SK-N-DZ (cell line): ENCODE results near the gene HDAC4.

Experiments
- DNase-seq: peaks from one replicate; pipeline ENCODE4 v3.0.0-alpha.2; 2015; ENCODE audit warnings: low spot score

Gene HDAC4

GRCh38 chr2:239143858-239144712 is 256.7 kb downstream of the HDAC4 start:
- peak; percentile 49 for DNase-seq

- no peak for DNase-seq
Measured at GRCh38 chr2:239142806-239143205, 258.0 kb downstream of the HDAC4 start.

GRCh38 chr2:239142296-239142695 is 258.5 kb downstream of the HDAC4 start:
- no peak for DNase-seq

- no peak for DNase-seq
Measured at GRCh38 chr2:239141021-239141760, 259.6 kb downstream of the HDAC4 start.

GRCh38 chr2:239140346-239141020 is 260.3 kb downstream of the HDAC4 start:
- DNase-seq: no peak

GRCh38 chr2:239139566-239139965 is 261.3 kb downstream of the HDAC4 start:
- no peak for DNase-seq

- no peak for DNase-seq
Measured at GRCh38 chr2:239139101-239139500, 261.7 kb downstream of the HDAC4 start.

GRCh38 chr2:239138610-239139009 is 262.2 kb downstream of the HDAC4 start:
- DNase-seq: no peak

- no peak for DNase-seq
Measured at GRCh38 chr2:239137898-239138283, 262.9 kb downstream of the HDAC4 start.

GRCh38 chr2:239137165-239137897 is 263.5 kb downstream of the HDAC4 start:
- DNase-seq: no peak

GRCh38 chr2:239136762-239137161 is 264.1 kb downstream of the HDAC4 start:
- DNase-seq: no peak

- DNase-seq: no peak
Measured at GRCh38 chr2:239136203-239136602, 264.6 kb downstream of the HDAC4 start.

GRCh38 chr2:239135531-239135930 is 265.3 kb downstream of the HDAC4 start:
- DNase-seq: no peak

GRCh38 chr2:239133945-239134570 is 266.8 kb downstream of the HDAC4 start:
- no peak for DNase-seq

GRCh38 chr2:239132786-239133185 is 268.0 kb downstream of the HDAC4 start:
- DNase-seq: no peak

- no peak for DNase-seq
Measured at GRCh38 chr2:239132156-239132709, 268.6 kb downstream of the HDAC4 start.

GRCh38 chr2:239131521-239131920 is 269.3 kb downstream of the HDAC4 start:
- DNase-seq: no peak

- no peak for DNase-seq
Measured at GRCh38 chr2:239130786-239131325, 270.0 kb downstream of the HDAC4 start.

GRCh38 chr2:239130041-239130440 is 270.8 kb downstream of the HDAC4 start:
- DNase-seq: no peak

GRCh38 chr2:239129147-239129920 is 271.5 kb downstream of the HDAC4 start:
- no peak for DNase-seq
